ENCODE data around the gene TK2.

DNA sequence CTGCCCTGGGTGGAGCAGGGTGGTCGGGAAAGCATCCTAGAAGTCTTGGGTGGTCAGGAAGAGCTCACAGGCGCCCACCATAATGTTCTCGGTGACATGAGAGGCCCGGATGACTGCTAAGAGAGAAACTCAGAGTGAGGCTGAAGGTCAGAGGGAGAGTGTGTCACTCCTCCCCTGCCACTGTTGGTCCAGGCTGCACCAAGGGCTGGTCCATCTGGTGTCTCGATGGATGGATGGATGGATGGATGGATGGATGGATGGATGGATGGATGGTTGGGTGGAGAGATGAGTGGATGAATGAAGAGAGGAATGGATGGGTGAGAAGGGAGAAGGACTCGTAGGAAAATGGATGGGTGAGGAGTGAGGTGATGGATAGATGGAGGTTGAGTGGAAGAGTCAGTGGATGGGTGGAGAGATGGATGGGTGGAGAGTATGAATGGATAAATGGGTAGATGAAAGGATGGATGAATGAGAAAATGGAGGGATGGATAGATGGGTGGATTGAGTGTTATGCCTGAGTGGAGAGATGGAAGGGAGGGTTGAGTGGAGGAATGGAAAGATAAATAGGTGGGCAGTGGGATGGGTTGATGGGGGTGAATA is 79.9 kb downstream of the TK2 start:
- TF ChIP-seq, protein P1, sequence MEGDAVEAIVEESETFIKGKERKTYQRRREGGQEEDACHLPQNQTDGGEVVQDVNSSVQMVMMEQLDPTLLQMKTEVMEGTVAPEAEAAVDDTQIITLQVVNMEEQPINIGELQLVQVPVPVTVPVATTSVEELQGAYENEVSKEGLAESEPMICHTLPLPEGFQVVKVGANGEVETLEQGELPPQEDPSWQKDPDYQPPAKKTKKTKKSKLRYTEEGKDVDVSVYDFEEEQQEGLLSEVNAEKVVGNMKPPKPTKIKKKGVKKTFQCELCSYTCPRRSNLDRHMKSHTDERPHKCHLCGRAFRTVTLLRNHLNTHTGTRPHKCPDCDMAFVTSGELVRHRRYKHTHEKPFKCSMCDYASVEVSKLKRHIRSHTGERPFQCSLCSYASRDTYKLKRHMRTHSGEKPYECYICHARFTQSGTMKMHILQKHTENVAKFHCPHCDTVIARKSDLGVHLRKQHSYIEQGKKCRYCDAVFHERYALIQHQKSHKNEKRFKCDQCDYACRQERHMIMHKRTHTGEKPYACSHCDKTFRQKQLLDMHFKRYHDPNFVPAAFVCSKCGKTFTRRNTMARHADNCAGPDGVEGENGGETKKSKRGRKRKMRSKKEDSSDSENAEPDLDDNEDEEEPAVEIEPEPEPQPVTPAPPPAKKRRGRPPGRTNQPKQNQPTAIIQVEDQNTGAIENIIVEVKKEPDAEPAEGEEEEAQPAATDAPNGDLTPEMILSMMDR (IDR thresholded peaks at IDR 0.05): no peak
- TF ChIP-seq EP300 (IDR thresholded peaks at IDR 0.05; ENCODE audit: low read depth) (no peak), POLR2A (IDR thresholded peaks at IDR 0.05) (no peak), POLR2AphosphoS5 (IDR thresholded peaks at IDR 0.05) (no peak)

All from transverse colon (tissue), 4 donors.